Aorta (tissue), 5 donors: ENCODE results near the gene NRK. TPM values are rescaled to one million over a fixed set of nuclear protein-coding genes. Genes with fewer than 3 reads are reported as not detected.

Experiments
- ATAC-seq: fragments of 200-7000 bp; cut with Tn5 transposase; one replicate; pipeline ENCODE4 v1.9.1; 2022; ENCODE audit warnings: moderate library complexity; ENCODE audit not compliant: low FRiP score
- DNase-seq, 2 donors: peaks; one replicate each; pipeline ENCODE4 v3.0.0-alpha.2; 2020
- H3K27ac ChIP-seq, 2 donors: one replicate each; pipeline ENCODE4 v1.5.1; 2013; ENCODE audit warnings: low read length in 2 of 2, mild to moderate bottlenecking in 2 of 2, moderate library complexity in 2 of 2, control low read depth in 1 of 2, inconsistent platforms in 1 of 2, low read depth in 1 of 2
- H3K27me3 ChIP-seq, 2 donors: one replicate each; pipeline ENCODE4 v1.6.1; 2013; ENCODE audit warnings: control low read depth in 1 of 2, low read length in 1 of 2, mild to moderate bottlenecking in 1 of 2, moderate library complexity in 1 of 2; ENCODE audit not compliant: insufficient read depth in 2 of 2, control insufficient read depth in 1 of 2
- H3K36me3 ChIP-seq, 2 donors: one replicate each; pipeline ENCODE4 v1.6.1; 2013; ENCODE audit warnings: control low read depth in 1 of 2, low read length in 1 of 2, mild to moderate bottlenecking in 1 of 2; ENCODE audit not compliant: insufficient read depth in 2 of 2, control insufficient read depth in 1 of 2
- H3K4me1 ChIP-seq, 2 donors: one replicate each; pipeline ENCODE4 v1.6.1; 2013; ENCODE audit warnings: low read length in 2 of 2, control low read depth in 1 of 2, mild to moderate bottlenecking in 1 of 2, moderate library complexity in 1 of 2; ENCODE audit not compliant: insufficient read depth in 2 of 2, control insufficient read depth in 1 of 2
- H3K4me3 ChIP-seq, 2 donors: one replicate each; pipeline ENCODE4 v1.5.1; 2013; ENCODE audit warnings: low read length in 2 of 2, control low read depth in 1 of 2, mild to moderate bottlenecking in 1 of 2
- H3K9me3 ChIP-seq: one replicate; pipeline ENCODE4 v1.6.1; 2013; ENCODE audit warnings: mild to moderate bottlenecking, low read length; ENCODE audit not compliant: control insufficient read depth
- WGBS, 2 donors: extraction: QIAGEN DNeasy Blood & Tissue Kit; methylation state at CpG; one replicate each; pipeline ENCODE4 v1.1.7; 2013; 5-methylcytosine and 5-hydroxymethylcytosine counted together
- intact Hi-C, 2 donors: fragments of 100-400 bp; cut with DNase I; formaldehyde crosslinking; loops; one replicate each; pipeline versions ENCODE4 v1.14.2 to v1.15.0; 2022
- polyA plus RNA-seq, 2 donors: library from polyadenylated mRNA; stranded (reverse); fragments of 200-250 nt; gene quantifications; one replicate each; pipeline ENCODE4 v1.2.3, GENCODE V29; 2013
- total RNA-seq, 2 donors: library from RNA; stranded (reverse); fragmentation: NEBNext Ultra II Directional; extraction: Animal tissue kit (Norgen Biotek cat#: 25700); gene quantifications; one replicate each; pipeline ENCODE4 v1.2.1, GENCODE V29; 2021
- donor health status: healthy with polysubstance abuse.
- donor health status: Bipolar disorder and iron deficiency.
- donor health status: DM: no; HTN: no; CAD: no.
- donor health status: DM: no; HTN: no; CAD: no.
- donor health status: DM: yes; HTN: yes; CAD: no.

NRK gene
- total and polyA plus RNA-seq, 4 donors = 0.88 to 6.5 (median 4.1) TPM

- Histone ChIP-seq H3K27ac (no peak overlapping the region), H3K4me3 (no peak overlapping the region), H3K36me3 (no peaks in the 10 kb centered on the region), H3K4me1 (no peaks in the 10 kb centered on the region), H3K27me3 (no peaks in the 10 kb centered on the region), H3K9me3 (no peaks in the 10 kb centered on the region)
- no peak for DNase-seq
- no peak for ATAC-seq
- intact Hi-C loops = no loop called here
- WGBS, 2 donors = 43 to 48% methylated on average over 2 of the region's 2 CpGs
These were observed 183.3 kb downstream of the NRK start for GRCh38 chrX:106005684-106006083.

- H3K27me3 ChIP-seq = no peaks in the 10 kb centered on the region
- H3K4me3 ChIP-seq = no peak overlapping the region
- H3K27ac ChIP-seq = no peak overlapping the region
- no peaks in the 10 kb centered on the region for H3K36me3 ChIP-seq
- H3K4me1 ChIP-seq = no peaks in the 10 kb centered on the region
- intact Hi-C loops = no loop called here
- no peaks in the 10 kb centered on the region for H3K9me3 ChIP-seq
- DNase-seq = no peak
- 24 to 29% methylated on average over 1 of the region's 1 CpG for WGBS, 2 donors
- no peak for ATAC-seq
These were observed 185.5 kb downstream of the NRK start for GRCh38 chrX:106007815-106008214.

Other genes starting within 250 kb of the NRK start
- gene SERPINA7, start 216.2 kb downstream of the NRK start, total RNA-seq = not detected
- gene SERPINA7, start 216.2 kb downstream of the NRK start, polyA plus RNA-seq = not detected